Ascending aorta (tissue), 2 donors: ENCODE results near the gene NPNT. TPM values are rescaled to one million over a fixed set of nuclear protein-coding genes. Genes with fewer than 3 reads are reported as not detected.

Experiments used
- DNase-seq, 2 donors: peaks; one replicate each; pipeline ENCODE4 v3.0.0-alpha.2; 2019; ENCODE audit warnings: low spot score in 2 of 2
- H3K27ac ChIP-seq, 2 donors: fragments of 200-600 bp; sonication (generic); one replicate each; pipeline ENCODE4 v1.5.1; 2016 to 2017; ENCODE audit warnings: mild to moderate bottlenecking in 1 of 2
- H3K27me3 ChIP-seq: fragments of 200-600 bp; sonication (generic); one replicate; pipeline ENCODE4 v1.5.1; 2017
- H3K36me3 ChIP-seq, 2 donors: fragments of 200-600 bp; sonication (generic); one replicate each; pipeline ENCODE4 v1.5.1; 2016
- H3K4me1 ChIP-seq, 2 donors: fragments of 200-600 bp; sonication (generic); one replicate each; pipeline ENCODE4 v1.5.1; 2016 to 2017; ENCODE audit warnings: mild to moderate bottlenecking in 1 of 2
- H3K4me3 ChIP-seq, 2 donors: fragments of 200-600 bp; sonication (generic); one replicate each; pipeline ENCODE4 v1.5.1; 2016 to 2017; ENCODE audit warnings: mild to moderate bottlenecking in 1 of 2
- H3K9me3 ChIP-seq, 2 donors: fragments of 200-600 bp; sonication (generic); one replicate each; pipeline ENCODE4 v1.5.1; 2016
- intact Hi-C: fragments of 100-400 bp; cut with DNase I; formaldehyde crosslinking; loops from one replicate; pipeline ENCODE4 v1.15.1; 2023
- total RNA-seq: library from RNA; depleted of rRNA; stranded (reverse); fragments of >200 nt; gene quantifications from one replicate; pipeline ENCODE4 v1.1.0, GENCODE V29; 2016
- TF ChIP-seq, protein P1 (sequence below), 3 experiments: fragments of 200-600 bp in 2 of 3; fragments of 450-650 bp in 1 of 3; sonication (generic) in 2 of 3; IDR thresholded peaks; one replicate each; pipeline ENCODE4 v1.5.1; 2016 to 2019; ENCODE audit warnings: antibody characterized with exemption in 3 of 3, mild to moderate bottlenecking in 1 of 3, moderate library complexity in 1 of 3

Gene NPNT
- total RNA-seq, 1 donor from 2014 or later: 43.1 TPM

DNA sequence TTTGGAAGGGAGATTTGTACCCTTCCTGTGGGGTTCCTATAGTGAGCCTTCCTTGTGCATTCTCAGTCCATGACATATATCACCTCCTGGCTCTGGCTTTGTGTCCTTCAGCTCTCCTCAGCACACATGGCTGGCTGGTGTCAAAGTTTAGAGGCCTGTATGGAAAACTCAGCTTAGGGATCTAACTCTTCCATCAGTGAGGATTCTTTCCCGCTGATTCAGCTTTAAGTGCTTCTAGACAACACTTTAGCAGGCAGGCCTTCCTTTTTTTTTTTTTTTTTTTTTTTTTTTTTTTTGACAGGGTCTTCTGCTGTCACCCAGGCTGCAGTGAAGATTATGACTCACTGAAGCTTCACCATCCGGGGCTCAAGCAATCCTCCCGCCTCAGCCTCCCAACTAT lies 84.2 kb downstream of the NPNT start:
- TF ChIP-seq, protein P1, sequence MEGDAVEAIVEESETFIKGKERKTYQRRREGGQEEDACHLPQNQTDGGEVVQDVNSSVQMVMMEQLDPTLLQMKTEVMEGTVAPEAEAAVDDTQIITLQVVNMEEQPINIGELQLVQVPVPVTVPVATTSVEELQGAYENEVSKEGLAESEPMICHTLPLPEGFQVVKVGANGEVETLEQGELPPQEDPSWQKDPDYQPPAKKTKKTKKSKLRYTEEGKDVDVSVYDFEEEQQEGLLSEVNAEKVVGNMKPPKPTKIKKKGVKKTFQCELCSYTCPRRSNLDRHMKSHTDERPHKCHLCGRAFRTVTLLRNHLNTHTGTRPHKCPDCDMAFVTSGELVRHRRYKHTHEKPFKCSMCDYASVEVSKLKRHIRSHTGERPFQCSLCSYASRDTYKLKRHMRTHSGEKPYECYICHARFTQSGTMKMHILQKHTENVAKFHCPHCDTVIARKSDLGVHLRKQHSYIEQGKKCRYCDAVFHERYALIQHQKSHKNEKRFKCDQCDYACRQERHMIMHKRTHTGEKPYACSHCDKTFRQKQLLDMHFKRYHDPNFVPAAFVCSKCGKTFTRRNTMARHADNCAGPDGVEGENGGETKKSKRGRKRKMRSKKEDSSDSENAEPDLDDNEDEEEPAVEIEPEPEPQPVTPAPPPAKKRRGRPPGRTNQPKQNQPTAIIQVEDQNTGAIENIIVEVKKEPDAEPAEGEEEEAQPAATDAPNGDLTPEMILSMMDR (IDR thresholded peaks at IDR 0.05): no peak
- intact Hi-C loops: loop anchor here (5.0 to 10.0 kb wide), 3 partner anchors 57 to 265 kb away; partner anchors contain the start of gene NPNT
- Histone ChIP-seq H3K27ac (peak overlapping the region; percentile 84 to 89), H3K9me3 (peaks cover 0 to 9% of the 10 kb centered on the region in 2 donors), H3K4me1 (peaks cover 3 to 7% of the 10 kb centered on the region in 2 donors), H3K4me3 (no peak overlapping the region), H3K36me3 (no peaks in the 10 kb centered on the region), H3K27me3 (no peaks in the 10 kb centered on the region)
- no peak for DNase-seq

DNA sequence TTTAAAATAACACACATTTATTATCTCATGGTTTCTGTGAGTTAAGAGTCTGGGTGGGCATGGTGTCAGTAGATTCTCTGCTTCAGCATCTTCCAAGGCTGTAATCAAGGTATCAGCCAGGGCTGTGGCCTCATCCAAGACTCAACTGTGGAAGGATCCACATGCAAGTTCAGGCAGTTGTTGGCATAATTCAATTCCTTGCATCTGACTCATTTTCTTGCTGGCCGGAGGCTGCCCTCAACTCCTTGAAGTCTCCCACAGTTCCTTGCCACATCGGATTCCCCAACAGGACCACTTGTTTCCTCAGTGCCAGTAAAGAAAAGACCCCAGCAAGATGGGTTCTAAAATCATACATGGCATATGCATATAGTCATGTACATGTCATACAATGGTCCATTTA lies 93.4 kb downstream of the NPNT start:
- TF ChIP-seq, protein P1 (IDR thresholded peaks at IDR 0.05): no peak
- Histone ChIP-seq H3K27ac (peak overlapping the region; percentile 74 to 79), H3K36me3 (no peaks in the 10 kb centered on the region), H3K4me1 (peaks cover 8 to 12% of the 10 kb centered on the region in 2 donors), H3K27me3 (no peaks in the 10 kb centered on the region), H3K4me3 (no peak overlapping the region), H3K9me3 (no peaks in the 10 kb centered on the region)
- intact Hi-C loops: no loop called here
- DNase-seq: no peak

DNA sequence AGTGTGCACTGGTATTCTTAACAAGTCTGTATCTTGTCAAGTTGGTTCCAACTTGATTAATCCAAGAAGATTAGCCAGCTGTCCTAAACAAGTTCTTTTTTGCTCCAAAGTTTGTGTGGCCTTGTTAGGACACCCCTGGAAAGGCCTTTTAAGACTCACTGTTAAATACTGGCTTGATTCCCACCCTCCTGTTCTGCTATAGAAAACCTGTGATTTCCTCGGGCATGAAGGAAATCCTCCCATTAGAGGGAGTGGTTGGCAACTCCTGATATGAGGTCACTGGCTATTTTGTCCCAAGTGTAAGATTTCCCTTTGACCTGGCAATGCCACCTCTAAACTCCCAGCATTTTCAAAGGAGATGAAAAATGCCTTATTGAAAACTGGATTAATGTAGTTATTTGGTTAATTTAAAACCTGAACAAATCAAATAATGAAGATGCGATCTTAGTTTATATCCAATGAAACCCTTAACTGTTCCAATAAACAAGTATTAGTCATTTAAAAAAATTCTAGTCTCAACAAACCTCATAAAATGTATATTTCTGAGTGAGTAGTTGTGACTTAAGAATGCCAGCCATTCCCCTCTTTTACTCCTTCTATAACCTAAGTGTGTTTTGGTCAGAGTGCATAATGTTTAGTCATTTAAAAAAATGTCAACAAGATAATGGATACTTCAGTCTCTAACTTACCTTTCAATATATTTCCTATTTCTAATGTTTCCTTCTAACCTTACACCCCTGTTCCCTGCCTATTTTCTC lies 94.4 kb downstream of the NPNT start:
- no peaks in the 10 kb centered on the region for H3K36me3 ChIP-seq
- no peaks in the 10 kb centered on the region for H3K27me3 ChIP-seq
- intact Hi-C loops: loop anchor here (5.0 kb wide), 1 partner anchor 43 kb away; no protein-coding TSS in a partner anchor
- peak overlapping the region; percentile 74 to 79 for H3K27ac ChIP-seq
- no peak for DNase-seq
- TF ChIP-seq, protein P1 (IDR thresholded peaks at IDR 0.05): no peak
- H3K4me1 ChIP-seq: peaks cover 8 to 12% of the 10 kb centered on the region in 2 donors
- H3K9me3 ChIP-seq: no peaks in the 10 kb centered on the region
- no peak overlapping the region for H3K4me3 ChIP-seq

DNA sequence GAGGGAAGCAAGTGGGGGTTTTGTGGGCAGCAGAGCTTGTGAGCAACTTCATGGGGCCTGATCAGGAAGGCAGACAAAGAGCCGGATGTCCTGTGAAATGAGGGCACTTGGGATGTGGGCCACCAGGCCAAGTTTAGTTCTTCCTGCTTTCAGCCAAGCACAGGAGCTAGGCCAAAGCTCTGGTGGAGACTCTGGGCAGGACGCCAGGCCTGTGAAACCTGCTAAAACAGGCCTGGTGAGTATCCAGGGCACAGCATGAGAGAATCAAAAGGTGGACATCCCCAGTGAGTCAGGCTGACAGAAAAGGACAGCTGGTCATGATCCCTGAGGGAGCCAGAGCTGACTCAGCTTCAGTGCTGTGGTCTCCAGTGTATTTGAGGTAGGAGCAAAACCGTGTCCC lies 95.7 kb downstream of the NPNT start:
- peak; percentile 70 to 86 for DNase-seq
- Histone ChIP-seq H3K4me3 (no peak overlapping the region), H3K36me3 (no peaks in the 10 kb centered on the region), H3K4me1 (peaks cover 8 to 12% of the 10 kb centered on the region in 2 donors), H3K27me3 (no peaks in the 10 kb centered on the region), H3K9me3 (no peaks in the 10 kb centered on the region), H3K27ac (peak overlapping the region; percentile 74 to 79)
- intact Hi-C loops: loop anchor here (5.0 kb wide), 1 partner anchor 41 kb away; no protein-coding TSS in a partner anchor
- TF ChIP-seq, protein P1 (IDR thresholded peaks at IDR 0.05): no peak

DNA sequence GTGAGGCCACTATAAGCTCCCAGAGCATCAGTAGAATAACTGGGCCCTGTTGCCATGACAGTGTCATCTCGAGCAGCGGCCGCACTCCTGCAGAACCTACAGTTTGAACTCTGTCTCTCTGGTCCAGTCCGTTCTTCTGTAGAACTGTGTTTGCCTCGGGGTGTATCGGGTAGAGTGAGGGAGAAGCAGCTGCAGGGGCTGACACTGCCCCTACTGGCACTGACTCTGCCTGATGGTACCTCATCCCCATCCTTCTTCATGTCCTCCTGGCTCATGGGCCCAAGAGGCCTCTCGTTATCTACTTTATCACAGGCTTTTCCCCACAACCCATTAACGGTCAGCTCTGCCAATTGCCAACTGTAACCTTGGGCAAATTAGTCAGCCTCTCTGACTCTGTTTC lies 96.5 kb downstream of the NPNT start:
- Histone ChIP-seq H3K27ac (peak overlapping the region; percentile 74 to 79), H3K36me3 (no peaks in the 10 kb centered on the region)
- TF ChIP-seq, protein P1 (IDR thresholded peaks at IDR 0.05): no peak

More for the DNA sequence above, 96.5 kb downstream of the NPNT start:
- no peak overlapping the region for H3K4me3 ChIP-seq
- no peaks in the 10 kb centered on the region for H3K27me3 ChIP-seq
- intact Hi-C loops: loop anchor here (5.0 kb wide), 1 partner anchor 41 kb away; no protein-coding TSS in a partner anchor
- peaks cover 8 to 12% of the 10 kb centered on the region in 2 donors for H3K4me1 ChIP-seq
- no peaks in the 10 kb centered on the region for H3K9me3 ChIP-seq
- DNase-seq: no peak
